DOHH2 (cell line): Measurements from ENCODE around the gene RSBN1L.

ENCODE experiments used
- EZH2phosphoT487 ChIP-seq: fragments of 200-600 bp; sonication (generic); IDR thresholded peaks from 2 replicates; pipeline ENCODE4 v1.6.1; 2017; ENCODE audit warnings: borderline replicate concordance, mild to moderate bottlenecking, antibody characterized with exemption, low read length, moderate library complexity, mixed read lengths
- TF ChIP-seq, protein P1 (sequence below): fragments of 200-600 bp; sonication (generic); IDR thresholded peaks from one replicate; pipeline ENCODE4 v1.5.1; 2014; ENCODE audit warnings: antibody characterized with exemption, mild to moderate bottlenecking, low read depth, low read length; ENCODE audit not compliant: poor library complexity, severe bottlenecking

DNA sequence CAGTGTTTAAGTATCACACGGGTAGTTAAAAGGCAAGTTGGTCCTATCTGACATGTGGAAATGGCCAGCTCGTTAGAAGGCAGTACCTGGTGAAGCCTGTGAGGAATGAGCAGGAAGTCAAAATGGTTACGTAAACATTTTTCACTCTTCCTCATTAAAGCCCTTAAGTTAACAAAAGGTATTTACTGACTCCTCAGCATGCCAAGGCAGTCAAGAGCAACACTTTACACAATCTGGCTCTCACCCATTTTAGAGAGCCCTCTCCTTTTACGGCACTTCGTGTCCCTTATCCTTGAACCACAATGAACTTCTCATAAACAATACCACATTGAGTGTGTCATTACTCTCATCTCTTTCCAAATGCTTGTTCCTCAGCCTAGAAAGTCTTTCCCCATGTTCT lies 11.0 kb upstream of the RSBN1L start:
- TF ChIP-seq, protein P1, sequence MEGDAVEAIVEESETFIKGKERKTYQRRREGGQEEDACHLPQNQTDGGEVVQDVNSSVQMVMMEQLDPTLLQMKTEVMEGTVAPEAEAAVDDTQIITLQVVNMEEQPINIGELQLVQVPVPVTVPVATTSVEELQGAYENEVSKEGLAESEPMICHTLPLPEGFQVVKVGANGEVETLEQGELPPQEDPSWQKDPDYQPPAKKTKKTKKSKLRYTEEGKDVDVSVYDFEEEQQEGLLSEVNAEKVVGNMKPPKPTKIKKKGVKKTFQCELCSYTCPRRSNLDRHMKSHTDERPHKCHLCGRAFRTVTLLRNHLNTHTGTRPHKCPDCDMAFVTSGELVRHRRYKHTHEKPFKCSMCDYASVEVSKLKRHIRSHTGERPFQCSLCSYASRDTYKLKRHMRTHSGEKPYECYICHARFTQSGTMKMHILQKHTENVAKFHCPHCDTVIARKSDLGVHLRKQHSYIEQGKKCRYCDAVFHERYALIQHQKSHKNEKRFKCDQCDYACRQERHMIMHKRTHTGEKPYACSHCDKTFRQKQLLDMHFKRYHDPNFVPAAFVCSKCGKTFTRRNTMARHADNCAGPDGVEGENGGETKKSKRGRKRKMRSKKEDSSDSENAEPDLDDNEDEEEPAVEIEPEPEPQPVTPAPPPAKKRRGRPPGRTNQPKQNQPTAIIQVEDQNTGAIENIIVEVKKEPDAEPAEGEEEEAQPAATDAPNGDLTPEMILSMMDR: no peak
- TF ChIP-seq EZH2phosphoT487: no peak
